Middle frontal gyrus (tissue), 1 donor: Measurements from ENCODE around the gene MYADML2.

Source experiments
- DNase-seq: peaks from one replicate; pipeline ENCODE4 v3.0.0-alpha.2; 2015; ENCODE audit warnings: low spot score; ENCODE audit errors: extremely low spot score

The MYADML2 gene

DNA sequence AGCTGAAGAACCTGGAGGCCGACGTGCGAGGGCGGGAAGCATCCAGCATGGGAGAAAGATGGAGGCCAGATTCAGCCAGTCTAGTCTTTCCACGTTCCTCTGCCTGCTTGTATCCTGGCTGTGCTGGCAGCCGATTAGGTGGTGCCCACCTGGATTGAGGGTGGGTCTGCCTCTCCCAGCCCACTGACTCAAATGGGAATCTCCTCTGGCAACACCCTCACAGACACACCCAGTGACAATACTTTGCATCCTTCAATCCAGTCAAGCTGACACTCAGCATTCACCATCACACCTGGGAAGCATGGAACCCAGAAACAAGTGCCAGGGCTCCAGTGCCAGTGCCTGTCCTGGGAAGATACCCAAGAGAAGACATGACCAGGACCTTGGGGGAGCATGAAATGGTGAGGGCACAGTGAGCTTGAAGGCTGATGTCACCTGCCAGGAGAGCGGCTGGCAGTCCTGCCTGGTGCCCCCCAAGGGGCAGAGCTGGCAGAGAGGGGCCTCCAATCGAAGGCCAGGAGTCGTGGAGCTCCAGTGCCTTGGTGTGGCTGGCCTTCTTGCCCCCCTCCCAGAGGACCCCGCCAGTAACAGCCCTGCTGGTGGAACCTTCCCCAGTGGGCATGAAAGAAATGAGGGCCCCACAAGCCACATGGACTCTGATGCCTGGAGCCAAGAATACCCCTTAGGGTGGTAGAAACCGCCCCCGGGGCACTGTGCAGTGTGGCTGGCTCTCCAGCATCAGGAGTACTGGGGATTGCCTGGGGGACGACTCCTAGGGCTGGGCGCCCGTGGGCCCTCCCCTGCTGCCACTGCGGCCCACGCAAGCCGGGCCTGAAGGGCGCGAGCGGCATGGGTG lies 45.6 kb downstream of the MYADML2 start:
- DNase-seq: no peak

GRCh38 chr17:81900181-81900820 lies 46.7 kb downstream of the MYADML2 start:
- no peak for DNase-seq

DNA sequence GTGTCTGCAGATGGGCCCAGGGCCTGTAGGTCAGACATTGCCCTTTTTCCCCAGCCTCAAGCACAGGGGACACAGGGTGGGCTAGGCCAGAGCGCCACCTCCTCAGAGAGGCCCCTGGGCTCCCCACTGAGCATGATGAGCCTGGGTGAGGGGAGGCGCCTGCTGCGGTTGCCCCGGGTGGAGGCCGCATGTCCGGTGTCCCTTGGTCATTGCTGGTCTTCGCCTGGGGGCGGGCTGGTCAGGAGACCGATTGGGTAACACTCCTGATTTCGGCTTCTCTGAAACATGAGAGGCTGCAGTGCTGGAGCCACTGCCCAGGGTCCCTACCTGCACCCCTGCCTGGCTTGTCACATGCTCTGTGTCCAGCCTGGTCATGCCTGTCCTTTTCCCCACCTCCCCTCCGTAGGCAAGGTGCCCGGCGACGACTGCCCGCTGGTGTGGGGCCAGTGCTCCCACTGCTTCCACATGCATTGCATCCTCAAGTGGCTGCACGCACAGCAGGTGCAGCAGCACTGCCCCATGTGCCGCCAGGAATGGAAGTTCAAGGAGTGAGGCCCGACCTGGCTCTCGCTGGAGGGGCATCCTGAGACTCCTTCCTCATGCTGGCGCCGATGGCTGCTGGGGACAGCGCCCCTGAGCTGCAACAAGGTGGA lies 47.4 kb downstream of the MYADML2 start:
- no peak for DNase-seq

- DNase-seq: no peak
Observed at GRCh38 chr17:81898885-81899284, 48.1 kb downstream of the MYADML2 start.

GRCh38 chr17:81898029-81898866 lies 48.8 kb downstream of the MYADML2 start:
- DNase-seq: no peak

- no peak for DNase-seq
Observed at GRCh38 chr17:81895400-81895799, 51.6 kb downstream of the MYADML2 start.

DNA sequence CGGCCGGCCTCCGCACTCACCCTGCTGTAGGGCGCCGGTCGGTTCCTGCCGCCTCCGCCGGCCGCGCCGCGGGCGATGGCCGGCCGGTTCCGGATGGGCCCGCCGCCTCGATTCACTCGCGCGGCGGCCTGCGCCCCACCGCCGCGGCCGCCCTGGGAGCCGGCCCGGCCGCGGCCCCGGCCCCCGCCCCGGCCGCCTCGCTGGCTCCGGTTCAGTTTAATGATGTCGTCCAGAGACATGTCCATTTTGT lies 55.8 kb downstream of the MYADML2 start:
- no peak for DNase-seq

DNA sequence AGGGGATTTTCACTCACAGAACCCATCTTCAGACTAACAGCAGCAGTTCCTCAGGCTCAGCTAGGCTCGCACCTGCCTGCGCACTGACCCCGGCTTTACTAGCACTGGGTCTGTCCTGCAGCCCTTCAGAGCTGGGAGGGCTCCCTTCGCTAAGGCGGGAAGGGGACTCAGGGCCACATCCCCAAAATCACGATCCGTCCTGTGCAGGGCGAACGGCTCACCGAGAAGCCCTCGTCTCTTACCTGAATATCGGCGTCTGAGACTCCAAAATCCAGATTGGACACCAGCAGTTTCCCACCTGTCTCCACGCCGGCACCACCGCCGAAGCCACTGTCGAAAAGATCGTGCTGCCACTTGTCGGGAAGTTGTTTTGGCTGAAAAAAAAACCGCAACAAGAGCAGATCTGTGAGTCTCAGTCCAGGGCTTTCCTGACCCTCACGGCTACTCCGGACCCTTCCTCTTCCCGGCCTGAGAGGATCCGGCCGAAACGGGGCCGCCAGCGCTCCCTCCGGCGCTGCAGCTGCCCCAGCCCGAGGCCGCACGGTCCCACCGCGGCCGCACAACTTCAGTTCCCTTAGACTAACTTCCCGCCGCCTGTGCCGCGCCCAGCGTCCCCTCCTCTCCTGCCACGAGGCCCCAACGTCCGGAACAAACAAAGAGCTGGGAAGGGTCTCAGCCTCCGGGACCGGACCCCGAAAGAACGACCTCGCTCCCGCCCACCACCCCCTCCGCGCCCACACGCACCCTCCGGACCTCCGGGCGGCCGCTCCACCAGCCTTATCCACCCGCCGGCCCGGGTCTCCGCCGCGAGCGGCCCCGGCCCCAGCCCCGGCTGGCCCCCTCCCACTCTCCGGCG lies 56.4 kb downstream of the MYADML2 start:
- DNase-seq: no peak
